A549 (cell line): ENCODE results near the gene ANKRD11. TPM values are rescaled to one million over a fixed set of nuclear protein-coding genes. Genes with fewer than 3 reads are reported as not detected.

Experiments used
- ATAC-seq, 2 experiments: fragments of 200-7000 bp in 1 of 2; fragments of >200 bp in 1 of 2; cut with Nextera tagmentation in 1 of 2; cut with Tn5 transposase in 1 of 2; 3 replicates each; pipeline versions ENCODE4 v1.8.0 to v1.9.1; 2018 to 2020; ENCODE audit warnings: mild to moderate bottlenecking in 1 of 2, moderate library complexity in 1 of 2
- CTCF ChIA-PET: fragments of 300-600 bp; sonication (Branson Sonifier 250); formaldehyde crosslinking; extraction: SDS; loops from one replicate; lab custom pipeline; 2021; ENCODE audit warnings: antibody characterized with exemption, inconsistent platforms; lab: Yijun Ruan, JAX
- POLR2A ChIA-PET: fragments of 350-600 bp; formaldehyde crosslinking; extraction: SDS; loops from one replicate; lab custom pipeline; 2021; ENCODE audit warnings: antibody characterized with exemption, inconsistent platforms; lab: Yijun Ruan, JAX
- DNase-seq, 2 experiments: peaks; one replicate each; pipeline versions ENCODE4 v3.0.0 to v3.0.0-alpha.2; 2011 to 2016; ENCODE audit warnings: low read depth in 1 of 2, low spot score in 1 of 2
- FAIRE-seq: peaks from 2 replicates; lab custom pipeline; 2011; peaks lifted over from hg19 to GRCh38; lab: Jason Lieb, UNC
- H3K27ac ChIP-seq, 2 experiments: fragments of >200 bp; sonication (Bioruptor Twin); formaldehyde crosslinking; 3 replicates each; pipeline ENCODE4 v1.5.1; 2016 to 2017
- H3K4me1 ChIP-seq: fragments of >200 bp; sonication (Bioruptor Twin); formaldehyde crosslinking; 3 replicates; pipeline ENCODE4 v1.6.1; 2016
- H3K4me2 ChIP-seq: fragments of >200 bp; sonication (Bioruptor Twin); formaldehyde crosslinking; 3 replicates; pipeline ENCODE4 v1.6.1; 2016
- H3K4me3 ChIP-seq: fragments of >200 bp; sonication (Bioruptor Twin); formaldehyde crosslinking; 3 replicates; pipeline ENCODE4 v1.5.1; 2016
- H3K9me3 ChIP-seq: fragments of >200 bp; sonication (Bioruptor Twin); formaldehyde crosslinking; 3 replicates; pipeline ENCODE4 v1.6.1; 2016
- ATOH8 ChIP-seq: fragments of 250-450 bp; sonication (Bioruptor Pico); IDR thresholded peaks from 2 replicates; pipeline ENCODE4 v1.5.0; 2020; ENCODE audit warnings: low read depth, mild to moderate bottlenecking, moderate library complexity
- BHLHE40 ChIP-seq: IDR thresholded peaks from 2 replicates; pipeline ENCODE4 v1.6.1; 2012; ENCODE audit warnings: low read depth, low read length, inconsistent platforms
- CBX8 ChIP-seq: fragments of 200-600 bp; sonication (generic); IDR thresholded peaks from 2 replicates; pipeline ENCODE4 v1.6.1; 2016
- CHD4 ChIP-seq: fragments of 200-600 bp; sonication (generic); IDR thresholded peaks from 2 replicates; pipeline ENCODE4 v1.6.1; 2016; ENCODE audit warnings: antibody characterized with exemption, mild to moderate bottlenecking, borderline replicate concordance
- CTCF ChIP-seq: fragments of >200 bp; sonication (Bioruptor Twin); formaldehyde crosslinking; IDR thresholded peaks from 3 replicates; pipeline ENCODE4 v1.5.1; 2016
- E2F6 ChIP-seq: IDR thresholded peaks from 2 replicates; pipeline ENCODE4 v1.6.1; 2012; ENCODE audit warnings: low read depth, borderline replicate concordance
- ESRRA ChIP-seq: fragments of 150-350 bp; IDR thresholded peaks from 2 replicates; pipeline ENCODE4 v1.6.1; 2014; ENCODE audit warnings: mild to moderate bottlenecking, low read length, borderline replicate concordance
- FOSB ChIP-seq: fragments of 250-450 bp; sonication (Bioruptor Pico); IDR thresholded peaks from 2 replicates; pipeline ENCODE4 v1.5.0; 2020; ENCODE audit warnings: mild to moderate bottlenecking, moderate library complexity
- FOXS1 ChIP-seq: fragments of 250-450 bp; sonication (Bioruptor Pico); IDR thresholded peaks from 2 replicates; pipeline ENCODE4 v1.5.0; 2020; ENCODE audit warnings: mild to moderate bottlenecking, moderate library complexity
- HMGXB4 ChIP-seq: fragments of 250-450 bp; sonication (Bioruptor Pico); IDR thresholded peaks from 2 replicates; pipeline ENCODE4 v1.5.0; 2021; ENCODE audit warnings: mild to moderate bottlenecking, moderate library complexity, borderline replicate concordance
- HOXB5 ChIP-seq: fragments of 250-450 bp; sonication (Bioruptor Pico); IDR thresholded peaks from 2 replicates; pipeline ENCODE4 v1.5.0; 2020; ENCODE audit warnings: mild to moderate bottlenecking, moderate library complexity
- JUN ChIP-seq, 2 experiments: fragments of >200 bp; sonication (Bioruptor Twin); formaldehyde crosslinking; IDR thresholded peaks; 2 replicates in 1 of 2; 3 replicates in 1 of 2; pipeline ENCODE4 v1.6.1; 2016 to 2017
- MAFK ChIP-seq: fragments of 450-650 bp; IDR thresholded peaks from 2 replicates; pipeline ENCODE4 v1.6.1; 2014; ENCODE audit not compliant: partially characterized antibody
- NPAS2 ChIP-seq: fragments of 250-450 bp; sonication (Bioruptor Pico); IDR thresholded peaks from 2 replicates; pipeline ENCODE4 v1.8.0; 2022; ENCODE audit warnings: mild to moderate bottlenecking, moderate library complexity, borderline replicate concordance
- RFX5 ChIP-seq: fragments of 450-650 bp; IDR thresholded peaks from 2 replicates; pipeline ENCODE4 v1.7.1; 2014; ENCODE audit warnings: antibody characterized with exemption, mild to moderate bottlenecking, moderate library complexity
- SMC3 ChIP-seq: fragments of >200 bp; sonication (Bioruptor Twin); formaldehyde crosslinking; IDR thresholded peaks from 3 replicates; pipeline ENCODE4 v1.6.1; 2018; ENCODE audit warnings: inconsistent platforms
- SREBF2 ChIP-seq: fragments of 450-650 bp; IDR thresholded peaks from 2 replicates; pipeline ENCODE4 v1.6.1; 2014; ENCODE audit warnings: mild to moderate bottlenecking, moderate library complexity
- USF2 ChIP-seq: fragments of 450-650 bp; IDR thresholded peaks from 2 replicates; pipeline ENCODE4 v1.6.1; 2014; ENCODE audit warnings: antibody characterized with exemption
- ZC3H11A ChIP-seq: fragments of 450-650 bp; IDR thresholded peaks from 2 replicates; pipeline ENCODE4 v1.6.1; 2014; ENCODE audit warnings: antibody characterized with exemption, mild to moderate bottlenecking
- ZFP36 ChIP-seq: fragments of 450-650 bp; IDR thresholded peaks from 2 replicates; pipeline ENCODE4 v1.6.1; 2014; ENCODE audit warnings: borderline replicate concordance; ENCODE audit not compliant: partially characterized antibody
- WGBS: methylation state at CpG from one replicate; pipeline ENCODE4 v1.1.6; 2017; ENCODE audit errors: missing lambda C conversion rate; 5-methylcytosine and 5-hydroxymethylcytosine counted together
- polyA plus RNA-seq, 4 experiments: library from polyadenylated mRNA; depleted of rRNA in 3 of 4; stranded (reverse); fragments of >200 nt; fragmentation: RNase III in 1 of 4; extraction: RNeasy Plus Mini Kit Qiagen cat#74134 plus additional on column Dnase treatment in 1 of 4; gene quantifications; 2 replicates in 3 of 4; 3 replicates in 1 of 4; pipeline ENCODE4 v1.2.3, GENCODE V29; 2011 to 2017

The ANKRD11 gene
- polyA plus RNA-seq, 2 of the 4 experiments (the other 2 are of a cell fraction): 53.6 to 54.9 TPM

- TF ChIP-seq BHLHE40 (no peak), ESRRA (no peak)
Observed at GRCh38 chr16:89418352-89418751, 72.0 kb downstream of the ANKRD11 start (continued).

GRCh38 chr16:89417352-89417751 lies 73.0 kb downstream of the ANKRD11 start:
- CTCF ChIA-PET: interaction anchor here (1.3 kb wide), 1 partner anchor 20 kb away, joined by 3 read pairs; no protein-coding TSS in a partner anchor
- no peak overlapping the region for H3K4me3 ChIP-seq
- ATAC-seq (no peak), DNase-seq (no peak), FAIRE-seq (no peak)
- peaks cover 31% of the 10 kb centered on the region; the same call in 2 of the 3 replicates for H3K4me1 ChIP-seq
- H3K4me2 ChIP-seq: no peak overlapping the region
- no peaks in the 10 kb centered on the region for H3K9me3 ChIP-seq
- no peak overlapping the region for H3K27ac ChIP-seq
- WGBS: 93% methylated on average over 7 of the region's 7 CpGs
- TF ChIP-seq E2F6 (no peak), USF2 (no peak), ZC3H11A (no peak), NPAS2 (no peak)
- POLR2A ChIA-PET: no interaction called here

- CTCF ChIA-PET: no interaction called here
- POLR2A ChIA-PET: interaction anchor here (0.6 kb wide), 1 partner anchor 9 kb away, joined by 8 read pairs; no protein-coding TSS in a partner anchor
- WGBS: 92% methylated on average over 20 of the region's 20 CpGs
- ATAC-seq (no peak), FAIRE-seq (no peak), DNase-seq (no peak)
- TF ChIP-seq MAFK: no peak
- TF ChIP-seq CHD4: no peak
- TF ChIP-seq NPAS2: no peak
- TF ChIP-seq FOXS1: no peak
- TF ChIP-seq RFX5: no peak
- no peak for TF ChIP-seq JUN (IDR thresholded peaks at IDR 0.05)
- TF ChIP-seq FOSB (CRISPR knock-in tag): no peak
- TF ChIP-seq ATOH8 (CRISPR knock-in tag): no peak
- no peak for TF ChIP-seq ZFP36
- TF ChIP-seq SREBF2: no peak
- no peak for TF ChIP-seq CTCF
- Histone ChIP-seq H3K27ac (no peak overlapping the region), H3K4me2 (no peak overlapping the region), H3K4me1 (peaks cover 56% of the 10 kb centered on the region; the same call in 2 of the 3 replicates), H3K9me3 (no peaks in the 10 kb centered on the region), H3K4me3 (no peak overlapping the region)
Observed at GRCh38 chr16:89413811-89414585, 76.4 kb downstream of the ANKRD11 start.

- ATAC-seq: no peak
- H3K4me1 ChIP-seq: peaks cover 58% of the 10 kb centered on the region; the same call in 2 of the 3 replicates
- TF ChIP-seq HMGXB4 (CRISPR knock-in tag) (no peak), ESRRA (no peak), SMC3 (no peak), CBX8 (no peak), HOXB5 (CRISPR knock-in tag) (no peak)
Observed at GRCh38 chr16:89412811-89413210, 77.5 kb downstream of the ANKRD11 start.

More at GRCh38 chr16:89412811-89413210, 77.5 kb downstream of the ANKRD11 start:
- FAIRE-seq: no peak
- CTCF ChIA-PET: no interaction called here
- H3K27ac ChIP-seq: no peak overlapping the region
- 75% methylated on average over 4 of the region's 4 CpGs for WGBS
- H3K9me3 ChIP-seq: no peaks in the 10 kb centered on the region
- H3K4me2 ChIP-seq: no peak overlapping the region
- POLR2A ChIA-PET: no interaction called here
- no peak overlapping the region for H3K4me3 ChIP-seq
- DNase-seq: no peak
